C1 segment of cervical spinal cord (tissue), 14 donors: ENCODE data around the gene BRI3.

Experiments
- DNase-seq, 14 donors: peaks; one replicate each; lab custom pipeline; 2025; lab: John Stamatoyannopoulos, UW

The BRI3 gene

GRCh38 chr7:98252425-98253054, 28.9 kb upstream of the BRI3 start:
- DNase-seq, result peak in 1 of 14 donors; percentile 53

GRCh38 chr7:98254516-98254915, 27.0 kb upstream of the BRI3 start:
- DNase-seq, result no peak

GRCh38 chr7:98254951-98255610, 26.4 kb upstream of the BRI3 start:
- no peak for DNase-seq

GRCh38 chr7:98256431-98256830, 25.1 kb upstream of the BRI3 start:
- no peak for DNase-seq

- no peak for DNase-seq
These were observed 23.8 kb upstream of the BRI3 start for GRCh38 chr7:98257701-98258100.

GRCh38 chr7:98265841-98266271, 15.6 kb upstream of the BRI3 start:
- DNase-seq, result no peak

- DNase-seq, result no peak
These were observed 14.6 kb upstream of the BRI3 start for GRCh38 chr7:98266840-98267239.

GRCh38 chr7:98267303-98267702, 14.2 kb upstream of the BRI3 start:
- no peak for DNase-seq

- DNase-seq, result no peak
These were observed 5.2 kb upstream of the BRI3 start for GRCh38 chr7:98276241-98276761.

- DNase-seq, result peak in 1 of 14 donors; percentile 2
These were observed 3.1 kb upstream of the BRI3 start for GRCh38 chr7:98278408-98278807.

GRCh38 chr7:98278936-98279335, 2.5 kb upstream of the BRI3 start:
- DNase-seq, result no peak

- DNase-seq, result no peak
These were observed 1.2 kb upstream of the BRI3 start for GRCh38 chr7:98280296-98280695.

- DNase-seq, result peak in 10 of 14 donors; percentile 36 to 71 (median 52)
These were observed 496 bp downstream of the BRI3 start for GRCh38 chr7:98281757-98282606.

GRCh38 chr7:98282703-98283102, 1.2 kb downstream of the BRI3 start:
- peak in 1 of 14 donors; percentile 43 for DNase-seq

GRCh38 chr7:98283127-98283886, 1.8 kb downstream of the BRI3 start:
- DNase-seq, result peak in 6 of 14 donors; percentile 14 to 42 (median 28)

- DNase-seq, result peak in 1 of 14 donors; percentile 1
These were observed 2.4 kb downstream of the BRI3 start for GRCh38 chr7:98283887-98284222.

- DNase-seq, result peak in 9 of 14 donors; percentile 9 to 59 (median 40)
These were observed 3.0 kb downstream of the BRI3 start for GRCh38 chr7:98284335-98285036.

GRCh38 chr7:98285157-98286092, 3.9 kb downstream of the BRI3 start:
- no peak for DNase-seq

GRCh38 chr7:98286093-98286539, 4.6 kb downstream of the BRI3 start:
- DNase-seq, result peak in 5 of 14 donors; percentile 24 to 65 (median 30)
